ENCODE data around the gene ADD1.

GRCh38 chr4:2857349-2857927 lies 13.8 kb downstream of the ADD1 start:
- no peak for TF ChIP-seq CTCF (optimal IDR thresholded peaks at IDR 0.05 in 1 of 3, IDR thresholded peaks at IDR 0.05 in 1 of 3, conservative IDR thresholded peaks at IDR 0.05 in 1 of 3; ENCODE audit: extremely low read depth in 1 of 3, insufficient read depth in 2 of 3, low read length in 3 of 3)
- TF ChIP-seq EZH2 (IDR thresholded peaks at IDR 0.05; ENCODE audit: low read length): no peak
